HCT116 (cell line): ENCODE measurements around the gene CBX1. TPM values are rescaled to one million over a fixed set of nuclear protein-coding genes. Genes with fewer than 3 reads are reported as not detected.
A peak's percentile ranks its signal among the peaks of the same experiment; 100 is the strongest.

ENCODE experiments used
- ATAC-seq: fragments of 200-7000 bp; cut with Tn5 transposase; 2 replicates; pipeline ENCODE4 v1.9.1; 2020; ENCODE audit warnings: mild to moderate bottlenecking, moderate library complexity
- BruUV-seq: library from RNA; stranded (reverse); fragments of 400-500 nt; replicated peaks from 2 replicates; lab custom pipeline; 2021; lab: Mats Ljungman, UMichigan
- CTCF ChIA-PET: fragments of 300-600 bp; sonication (Branson Sonifier 250); formaldehyde crosslinking; loops from one replicate; lab custom pipeline; 2021; ENCODE audit warnings: antibody characterized with exemption; lab: Charles Lee
- POLR2A ChIA-PET: fragments of 300-600, 350-600 bp; sonication (Branson Sonifier 250); formaldehyde crosslinking; loops from one replicate; lab custom pipeline; 2021; ENCODE audit warnings: antibody characterized with exemption; lab: Charles Lee
- RAD21 ChIA-PET, 2 experiments: fragments of 300-600 bp; sonication (Branson Sonifier 250); formaldehyde crosslinking; loops; one replicate each; lab custom pipeline; 2023; ENCODE audit warnings: low total read pairs in 2 of 2; ENCODE audit not compliant: uncharacterized antibody in 2 of 2, unreplicated experiment in 2 of 2, low non-redundant PET in 1 of 2; lab: Charles Lee
- DNase-seq: peaks from one replicate; pipeline ENCODE4 v3.0.0-alpha.2; 2010; ENCODE audit warnings: low read depth, low spot score
- H2AFZ ChIP-seq: fragments of 200-600 bp; shearing (Covaris generic), sonication (generic); 2 replicates; pipeline ENCODE4 v1.6.1; 2017; ENCODE audit warnings: low read depth, mixed run types, mixed read lengths, antibody characterized with exemption, low read length; ENCODE audit not compliant: poor library complexity, severe bottlenecking
- H3K27ac ChIP-seq: 2 replicates; pipeline ENCODE4 v1.5.1; 2012; ENCODE audit warnings: low read depth, low read length
- H3K27me3 ChIP-seq: fragments of 200-600 bp; sonication (generic); 2 replicates; pipeline ENCODE4 v1.6.1; 2016; ENCODE audit warnings: mixed run types, low read length, mixed read lengths; ENCODE audit not compliant: insufficient read depth
- H3K36me3 ChIP-seq, 2 experiments: fragments of 200-500 bp in 1 of 2; fragments of 200-600 bp in 1 of 2; sonication (Bioruptor generic) in 1 of 2; sonication (generic) in 1 of 2; 2 replicates each; pipeline versions ENCODE4 v1.5.1 to v1.6.1; 2014 to 2016; ENCODE audit warnings: low read length in 2 of 2, inconsistent platforms in 1 of 2, mixed read lengths in 1 of 2, mixed run types in 1 of 2; ENCODE audit not compliant: insufficient read depth in 2 of 2, control insufficient read depth in 1 of 2
- H3K4me1 ChIP-seq, 2 experiments: fragments of 200-600 bp in 1 of 2; sonication (generic) in 1 of 2; 2 replicates each; pipeline versions ENCODE4 v1.5.1 to v1.6.1; 2012 to 2017; ENCODE audit warnings: low read length in 2 of 2, inconsistent platforms in 1 of 2, mild to moderate bottlenecking in 1 of 2, mixed read lengths in 1 of 2, mixed run types in 1 of 2, moderate library complexity in 1 of 2; ENCODE audit not compliant: insufficient read depth in 2 of 2, control insufficient read depth in 1 of 2
- H3K4me2 ChIP-seq: fragments of 200-600 bp; sonication (generic); 2 replicates; pipeline ENCODE4 v1.6.1; 2017; ENCODE audit warnings: mixed run types, low read length, mixed read lengths
- H3K4me3 ChIP-seq, 2 experiments: fragments of 200-600 bp in 1 of 2; sonication (generic) in 1 of 2; replicated peaks in 1 of 2; 2 replicates each; pipeline ENCODE4 v1.5.1; 2011 to 2016; ENCODE audit warnings: low read length in 2 of 2, control low read depth in 1 of 2, low read depth in 1 of 2, mild to moderate bottlenecking in 1 of 2, mixed read lengths in 1 of 2, mixed run types in 1 of 2
- H3K79me2 ChIP-seq: fragments of 200-600 bp; sonication (generic); 2 replicates; pipeline ENCODE4 v1.6.1; 2017; ENCODE audit warnings: mild to moderate bottlenecking, mixed run types, low read length, moderate library complexity, mixed read lengths; ENCODE audit not compliant: insufficient read depth
- H3K9ac ChIP-seq: fragments of 200-600 bp; sonication (generic); 2 replicates; pipeline ENCODE4 v1.6.1; 2016; ENCODE audit warnings: low read length, mixed read lengths
- H3K9me2 ChIP-seq: fragments of 200-600 bp; sonication (generic), shearing (Covaris generic); 2 replicates; pipeline ENCODE4 v1.6.1; 2017; ENCODE audit warnings: mixed run types, mild to moderate bottlenecking, moderate library complexity; ENCODE audit not compliant: insufficient read depth
- H3K9me3 ChIP-seq, 2 experiments: fragments of 200-500 bp in 1 of 2; fragments of 200-600 bp in 1 of 2; sonication (Bioruptor generic) in 1 of 2; sonication (generic) in 1 of 2; 2 replicates each; pipeline ENCODE4 v1.6.1; 2014 to 2017; ENCODE audit warnings: low read length in 2 of 2, mixed read lengths in 2 of 2, inconsistent platforms in 1 of 2, low read depth in 1 of 2, mild to moderate bottlenecking in 1 of 2, mixed run types in 1 of 2, moderate library complexity in 1 of 2; ENCODE audit not compliant: control insufficient read depth in 1 of 2, insufficient read depth in 1 of 2
- H4K20me1 ChIP-seq: fragments of 200-600 bp; sonication (generic), shearing (Covaris generic); 2 replicates; pipeline ENCODE4 v1.6.1; 2017; ENCODE audit warnings: mixed run types, mild to moderate bottlenecking, moderate library complexity; ENCODE audit not compliant: insufficient read depth
- CBX3 ChIP-seq: IDR thresholded peaks from 2 replicates; pipeline ENCODE4 v1.6.1; 2012; ENCODE audit warnings: low read depth
- CEBPB ChIP-seq: IDR thresholded peaks from 2 replicates; pipeline ENCODE4 v1.6.1; 2012; ENCODE audit warnings: low read depth
- ELF1 ChIP-seq: IDR thresholded peaks from 2 replicates; pipeline ENCODE4 v1.6.1; 2012; ENCODE audit warnings: low read depth, borderline replicate concordance
- EZH2 ChIP-seq: fragments of 200-600 bp; sonication (generic); IDR thresholded peaks from 2 replicates; pipeline ENCODE4 v1.6.1; 2017; ENCODE audit warnings: antibody characterized with exemption, mixed run types
- EZH2phosphoT487 ChIP-seq: fragments of 200-600 bp; IDR thresholded peaks from 2 replicates; pipeline ENCODE4 v1.6.1; 2018; ENCODE audit warnings: antibody characterized with exemption, borderline replicate concordance
- POLR2AphosphoS5 ChIP-seq: IDR thresholded peaks from 2 replicates; pipeline ENCODE4 v1.6.1; 2011; ENCODE audit warnings: mild to moderate bottlenecking, low read depth, low read length, moderate library complexity
- intact Hi-C: fragments of 100-400 bp; cut with micrococcal nuclease; formaldehyde crosslinking; loops from 2 replicates; pipeline ENCODE4 v1.10.0; 2022
- total RNA-seq: library from RNA; stranded (reverse); gene quantifications from one replicate; pipeline ENCODE4 v1.2.1, GENCODE V29; 2021; ENCODE audit not compliant: unreplicated experiment

CBX1 gene
- total RNA-seq, 1 experiment from 2014 or later = 136 TPM

- Histone ChIP-seq H3K9me2 (no peaks in the 10 kb centered on the region), H3K4me2 (no peak overlapping the region), H3K4me1 (no peaks in the 10 kb centered on the region), H3K79me2 (no peaks in the 10 kb centered on the region; the same call in 1 of the 2 replicates), H3K9me3 (no peaks in the 10 kb centered on the region), H3K27ac (no peak overlapping the region), H3K27me3 (no peaks in the 10 kb centered on the region), H3K4me3 (no peak overlapping the region), H3K9ac (no peak overlapping the region), H4K20me1 (no peaks in the 10 kb centered on the region; the same call in 1 of the 2 replicates), H2AFZ (no peak overlapping the region), H3K36me3 (peaks cover 35 to 47% of the 10 kb centered on the region in 2 experiments)
- DNase-seq = no peak
- POLR2A ChIA-PET = interaction anchor here (1.4 to 13.2 kb wide), 2 partner anchors 8 to 17 kb away, joined by 3 to 114 read pairs; partner anchors contain the start of gene NFE2L1
- ATAC-seq = no peak
- RAD21 ChIA-PET = no interaction called here
- BruUV-seq = no TSS peak
- TF ChIP-seq EZH2phosphoT487 = no peak
- TF ChIP-seq ELF1 = no peak
- no peak for TF ChIP-seq EZH2
- no peak for TF ChIP-seq CBX3
- CTCF ChIA-PET = interaction anchor here (1.0 to 3.1 kb wide), 5 partner anchors 7 to 66 kb away, joined by 3 to 32 read pairs (median 15); no protein-coding TSS in a partner anchor
- intact Hi-C loops = no loop called here
Observed at GRCh38 chr17:48066192-48066591, 35.1 kb downstream of the CBX1 start.

GRCh38 chr17:48064638-48065037 lies 36.6 kb downstream of the CBX1 start:
- ATAC-seq (no peak), DNase-seq (no peak)
- intact Hi-C loops = no loop called here
- Histone ChIP-seq H3K4me1 (no peaks in the 10 kb centered on the region), H3K9me2 (no peaks in the 10 kb centered on the region), H3K9ac (no peak overlapping the region), H3K4me2 (no peak overlapping the region), H2AFZ (no peak overlapping the region), H3K36me3 (peaks cover 39 to 47% of the 10 kb centered on the region in 2 experiments), H3K79me2 (peaks cover 3% of the 10 kb centered on the region; the same call in 1 of the 2 replicates), H3K4me3 (no peak overlapping the region), H3K9me3 (no peaks in the 10 kb centered on the region), H3K27ac (no peak overlapping the region), H4K20me1 (no peaks in the 10 kb centered on the region; the same call in 1 of the 2 replicates), H3K27me3 (no peaks in the 10 kb centered on the region)
- BruUV-seq = no TSS peak
- RAD21 ChIA-PET = no interaction called here
- CTCF ChIA-PET = interaction anchor here (1.2 kb wide), 1 partner anchor 39 kb away, joined by 5 read pairs; no protein-coding TSS in a partner anchor
- POLR2A ChIA-PET = interaction anchor here (1.2 to 13.2 kb wide), 2 partner anchors 9 to 15 kb away, joined by 4 to 114 read pairs; partner anchors contain the start of gene NFE2L1
- no peak for TF ChIP-seq CEBPB
- peak; percentile 23; the same call in 1 of the 2 replicates for TF ChIP-seq POLR2AphosphoS5
